Measurements from ENCODE around the gene SLC24A3. TPM values are rescaled to one million over a fixed set of nuclear protein-coding genes. Genes with fewer than 3 reads are reported as not detected.

SLC24A3 gene
- total RNA-seq, 1 donor from 2014 or later = 14.0 TPM

DNA sequence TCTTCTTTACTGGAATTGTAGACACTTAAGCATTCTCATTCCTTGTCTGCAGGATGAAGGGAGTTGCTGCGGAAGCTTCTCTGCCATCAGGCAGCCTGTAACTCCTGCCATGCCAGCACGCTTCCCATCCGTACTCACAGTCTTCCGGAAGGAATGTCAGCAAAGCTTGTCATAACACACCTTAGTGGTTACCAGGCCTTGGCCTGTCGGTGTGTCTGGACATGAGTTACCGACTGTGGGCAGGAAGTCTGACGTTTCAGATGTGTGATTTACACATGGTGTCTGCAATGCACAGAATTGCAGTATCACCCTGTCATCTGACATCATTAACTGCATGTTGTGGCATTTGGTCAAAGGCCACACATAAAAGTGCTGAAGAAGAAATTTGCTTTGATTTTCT, 102.2 kb downstream of the SLC24A3 start:
- DNase-seq (ENCODE audit: extremely low spot score, unreplicated experiment) = peak; percentile 25
- TF ChIP-seq, protein P1, sequence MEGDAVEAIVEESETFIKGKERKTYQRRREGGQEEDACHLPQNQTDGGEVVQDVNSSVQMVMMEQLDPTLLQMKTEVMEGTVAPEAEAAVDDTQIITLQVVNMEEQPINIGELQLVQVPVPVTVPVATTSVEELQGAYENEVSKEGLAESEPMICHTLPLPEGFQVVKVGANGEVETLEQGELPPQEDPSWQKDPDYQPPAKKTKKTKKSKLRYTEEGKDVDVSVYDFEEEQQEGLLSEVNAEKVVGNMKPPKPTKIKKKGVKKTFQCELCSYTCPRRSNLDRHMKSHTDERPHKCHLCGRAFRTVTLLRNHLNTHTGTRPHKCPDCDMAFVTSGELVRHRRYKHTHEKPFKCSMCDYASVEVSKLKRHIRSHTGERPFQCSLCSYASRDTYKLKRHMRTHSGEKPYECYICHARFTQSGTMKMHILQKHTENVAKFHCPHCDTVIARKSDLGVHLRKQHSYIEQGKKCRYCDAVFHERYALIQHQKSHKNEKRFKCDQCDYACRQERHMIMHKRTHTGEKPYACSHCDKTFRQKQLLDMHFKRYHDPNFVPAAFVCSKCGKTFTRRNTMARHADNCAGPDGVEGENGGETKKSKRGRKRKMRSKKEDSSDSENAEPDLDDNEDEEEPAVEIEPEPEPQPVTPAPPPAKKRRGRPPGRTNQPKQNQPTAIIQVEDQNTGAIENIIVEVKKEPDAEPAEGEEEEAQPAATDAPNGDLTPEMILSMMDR (conservative IDR thresholded peaks at IDR 0.05) = no peak
- H3K36me3 Mint-ChIP-seq = no peaks in the 10 kb centered on the region
- peaks cover 20% of the 10 kb centered on the region for H3K4me1 Mint-ChIP-seq (ENCODE audit: unreplicated experiment)
- no peaks in the 10 kb centered on the region for H3K9me3 Mint-ChIP-seq
- H3K27ac Mint-ChIP-seq = no peak overlapping the region
- H3K4me3 Mint-ChIP-seq = no peak overlapping the region
- H3K27me3 Mint-ChIP-seq = no peaks in the 10 kb centered on the region

DNA sequence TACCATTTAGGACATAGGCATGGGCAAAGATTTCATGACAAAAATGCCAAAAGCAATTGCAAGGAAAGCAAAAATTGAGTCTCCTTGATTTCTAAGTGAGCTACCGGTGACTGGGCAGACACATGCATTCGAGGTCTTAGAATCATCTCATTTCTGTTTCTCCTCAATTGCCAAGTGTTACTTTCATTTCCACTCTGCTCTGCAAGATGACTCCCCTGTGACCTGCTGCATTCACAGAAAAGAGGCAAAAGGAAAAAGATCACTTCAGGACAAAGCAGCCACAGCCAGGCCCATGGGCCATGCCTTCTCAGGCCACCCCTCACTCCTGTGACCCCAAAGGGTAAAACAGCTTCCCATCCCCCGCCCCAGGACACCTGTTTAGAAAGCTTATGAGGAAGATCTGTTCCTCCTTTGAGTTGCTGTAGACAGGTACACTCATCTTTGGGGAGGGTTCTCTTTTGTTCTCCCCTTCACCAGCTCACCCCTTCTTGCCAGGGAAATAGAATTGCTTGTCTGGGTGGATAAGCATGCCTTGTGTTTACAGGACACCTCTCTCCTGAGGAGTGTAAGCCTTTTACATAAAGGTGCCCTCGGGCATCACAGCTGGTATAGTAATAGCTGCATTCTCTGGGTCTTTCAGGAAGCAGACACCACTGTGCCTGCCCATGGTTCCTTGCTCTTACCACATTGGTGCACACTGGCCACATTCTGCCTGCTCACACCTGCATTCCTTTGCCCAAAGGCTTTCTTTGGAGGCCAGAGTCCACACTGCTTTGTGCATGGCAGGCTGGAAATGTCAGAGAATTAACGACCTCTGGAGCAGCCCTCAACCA, 105.0 kb downstream of the SLC24A3 start:
- peaks cover 15% of the 10 kb centered on the region for H3K4me1 Mint-ChIP-seq (ENCODE audit: unreplicated experiment)
- no peaks in the 10 kb centered on the region for H3K27me3 Mint-ChIP-seq
- H3K4me3 Mint-ChIP-seq = no peak overlapping the region
- no peak overlapping the region for H3K27ac Mint-ChIP-seq
- no peak for DNase-seq (ENCODE audit: extremely low spot score, unreplicated experiment)
- H3K36me3 Mint-ChIP-seq = no peaks in the 10 kb centered on the region
- no peaks in the 10 kb centered on the region for H3K9me3 Mint-ChIP-seq
- TF ChIP-seq, protein P1 (conservative IDR thresholded peaks at IDR 0.05) = no peak

DNA sequence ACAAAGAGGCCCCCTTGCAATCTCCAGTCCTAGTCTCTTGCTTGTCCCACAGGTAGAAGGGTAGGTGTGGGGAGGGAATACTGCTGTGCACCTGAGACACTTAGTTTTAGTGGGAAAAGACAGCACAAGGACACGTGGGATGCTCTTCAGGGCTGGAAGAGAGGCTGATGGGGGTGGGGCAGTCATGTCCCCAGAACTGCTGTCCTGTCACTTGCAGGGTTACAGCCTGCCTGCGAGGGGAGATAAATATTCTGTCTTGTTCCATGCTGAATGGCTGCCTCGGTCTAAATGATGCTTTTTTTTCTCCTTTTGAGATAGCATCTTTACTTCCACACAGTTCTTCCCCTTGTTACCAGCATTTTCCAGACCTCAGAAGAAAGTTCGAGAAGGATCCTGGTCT, 106.2 kb downstream of the SLC24A3 start:
- H3K4me1 Mint-ChIP-seq (ENCODE audit: unreplicated experiment) = peaks cover 9% of the 10 kb centered on the region
- peak; percentile 32 for DNase-seq (ENCODE audit: extremely low spot score, unreplicated experiment)
- no peak overlapping the region for H3K4me3 Mint-ChIP-seq
- no peaks in the 10 kb centered on the region for H3K27me3 Mint-ChIP-seq
- TF ChIP-seq, protein P1 (conservative IDR thresholded peaks at IDR 0.05) = no peak
- no peaks in the 10 kb centered on the region for H3K9me3 Mint-ChIP-seq
- H3K36me3 Mint-ChIP-seq = no peaks in the 10 kb centered on the region
- H3K27ac Mint-ChIP-seq = no peak overlapping the region

DNA sequence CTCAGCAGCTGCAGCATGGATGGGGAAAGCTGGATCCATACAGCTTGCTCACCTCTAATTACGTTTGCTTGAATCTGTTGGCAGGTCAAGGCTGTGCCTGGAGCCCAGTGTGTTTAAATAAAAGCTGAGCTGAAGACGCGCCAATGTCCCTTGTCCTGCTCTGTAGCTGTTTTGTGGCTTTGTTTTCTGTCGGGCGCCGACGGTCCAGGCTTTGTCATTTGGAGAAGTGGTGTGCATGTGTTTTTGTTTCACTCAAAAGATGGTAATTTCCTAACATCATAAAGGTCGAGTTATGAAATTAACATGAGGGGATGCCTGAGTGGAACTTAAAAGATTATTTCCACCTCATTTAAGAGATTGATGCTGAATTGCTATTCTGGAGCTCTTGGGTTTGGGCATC, 107.6 kb downstream of the SLC24A3 start:
- Mint-ChIP-seq H3K4me3 (no peak overlapping the region), H3K27ac (no peak overlapping the region), H3K27me3 (no peaks in the 10 kb centered on the region), H3K9me3 (no peaks in the 10 kb centered on the region), H3K36me3 (no peaks in the 10 kb centered on the region), H3K4me1 (ENCODE audit: unreplicated experiment) (peaks cover 8% of the 10 kb centered on the region)
- DNase-seq (ENCODE audit: extremely low spot score, unreplicated experiment) = no peak
- TF ChIP-seq, protein P1 (conservative IDR thresholded peaks at IDR 0.05) = no peak

DNA sequence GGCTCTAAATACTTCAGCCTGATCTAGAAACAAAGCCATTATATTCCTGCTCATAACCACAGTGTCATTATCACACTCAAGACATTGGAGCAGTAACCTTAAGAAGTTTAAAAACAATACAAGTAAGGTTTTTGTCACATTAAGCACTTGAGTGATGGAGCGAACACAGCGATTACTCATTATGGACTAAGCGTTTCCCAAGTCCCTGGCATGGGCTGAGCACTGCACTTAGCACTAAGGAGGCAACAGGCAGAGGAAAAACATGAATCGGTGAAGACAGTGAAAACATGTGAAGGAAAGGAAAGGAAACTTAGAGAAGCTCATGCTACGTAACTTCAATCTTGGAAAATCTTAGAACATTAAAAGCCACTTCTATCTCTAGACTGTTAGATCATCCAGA, 108.7 kb downstream of the SLC24A3 start:
- Mint-ChIP-seq H3K4me1 (ENCODE audit: unreplicated experiment) (peaks cover 8% of the 10 kb centered on the region), H3K27me3 (no peaks in the 10 kb centered on the region), H3K27ac (no peak overlapping the region), H3K36me3 (no peaks in the 10 kb centered on the region), H3K9me3 (no peaks in the 10 kb centered on the region), H3K4me3 (no peak overlapping the region)
- TF ChIP-seq, protein P1 (conservative IDR thresholded peaks at IDR 0.05) = no peak
- no peak for DNase-seq (ENCODE audit: extremely low spot score, unreplicated experiment)

All from type B pancreatic cell (in vitro differentiated cells).